ENCODE results near the gene HDAC4.

- TF ChIP-seq CTCF (optimal IDR thresholded peaks at IDR 0.05 in 1 of 3, IDR thresholded peaks at IDR 0.05 in 1 of 3, conservative IDR thresholded peaks at IDR 0.05 in 1 of 3; ENCODE audit: extremely low read depth in 1 of 3, insufficient read depth in 2 of 3, low read length in 3 of 3) (no peak), EZH2 (IDR thresholded peaks at IDR 0.05; ENCODE audit: low read length) (no peak)
These were observed 231.3 kb downstream of the HDAC4 start for GRCh38 chr2:239169311-239170048.
